B cell (primary cell): ENCODE data around the gene LRP1. TPM values are rescaled to one million over a fixed set of nuclear protein-coding genes. Genes with fewer than 3 reads are reported as not detected.

Source experiments
- ATAC-seq: fragments of 200-7000 bp; cut with Tn5 transposase; one replicate; pipeline ENCODE4 v1.10.0; 2021; ENCODE audit warnings: low read depth, mild to moderate bottlenecking, moderate number of reproducible peaks, moderate library complexity
- CTCF ChIA-PET: fragments of 350-600 bp; sonication (Branson Sonifier 250); formaldehyde crosslinking; loops from one replicate; lab custom pipeline; 2021; ENCODE audit warnings: antibody characterized with exemption, inconsistent platforms; lab: Charles Lee
- POLR2A ChIA-PET: fragments of 350-600 bp; sonication (Branson Sonifier 250); formaldehyde crosslinking; loops from one replicate; lab custom pipeline; 2021; ENCODE audit warnings: antibody characterized with exemption; lab: Charles Lee
- DNase-seq: peaks from one replicate; pipeline ENCODE4 v3.0.0; 2013
- H2AFZ ChIP-seq: 2 replicates; pipeline ENCODE4 v1.6.1; 2012; ENCODE audit warnings: mild to moderate bottlenecking, low read depth, low read length; ENCODE audit not compliant: insufficient read depth, poor library complexity, severe bottlenecking
- H3K27ac ChIP-seq, 2 donors: 1 replicate in 1 of 2; 2 replicates in 1 of 2; pipeline ENCODE4 v1.5.1; 2012 to 2013; ENCODE audit warnings: low read length in 2 of 2, mild to moderate bottlenecking in 2 of 2, moderate library complexity in 1 of 2
- H3K27me3 ChIP-seq, 4 experiments: fragments of 200-600 bp in 1 of 4; sonication (generic) in 1 of 4; replicated peaks in 1 of 4; 1 replicate in 2 of 4; 2 replicates in 2 of 4; pipeline versions ENCODE4 v1.6.1 to v1.7.0; 2013 to 2016; ENCODE audit warnings: low read length in 3 of 4, mild to moderate bottlenecking in 2 of 4, mixed read lengths in 1 of 4, moderate library complexity in 1 of 4; ENCODE audit not compliant: insufficient read depth in 4 of 4, control insufficient read depth in 3 of 4; ENCODE audit errors: control extremely low read depth in 1 of 4
- H3K36me3 ChIP-seq, 2 experiments: replicated peaks in 1 of 2; 1 replicate in 1 of 2; 2 replicates in 1 of 2; pipeline versions ENCODE4 v1.6.1 to v1.7.1; 2013; ENCODE audit warnings: low read length in 1 of 2; ENCODE audit not compliant: insufficient read depth in 2 of 2, control insufficient read depth in 1 of 2; ENCODE audit errors: control extremely low read depth in 1 of 2, extremely low read depth in 1 of 2
- H3K4me1 ChIP-seq, 2 donors: fragments of 200-600 bp in 1 of 2; sonication (generic) in 1 of 2; 1 replicate in 1 of 2; 2 replicates in 1 of 2; pipeline versions ENCODE4 v1.5.1 to v1.6.1; 2013 to 2017; ENCODE audit warnings: low read length in 2 of 2; ENCODE audit not compliant: control insufficient read depth in 2 of 2, insufficient read depth in 2 of 2
- H3K4me2 ChIP-seq: replicated peaks from 2 replicates; pipeline ENCODE3; 2012; ENCODE audit warnings: mild to moderate bottlenecking, low read depth, low read length; ENCODE audit not compliant: poor library complexity, severe bottlenecking
- H3K4me3 ChIP-seq, 5 experiments: fragments of 200-600 bp in 1 of 5; sonication (generic) in 1 of 5; 1 replicate in 3 of 5; 2 replicates in 2 of 5; pipeline versions ENCODE4 v1.5.1 to v1.7.0; 2011 to 2016; ENCODE audit warnings: low read length in 4 of 5, mild to moderate bottlenecking in 4 of 5, low read depth in 2 of 5, control low read depth in 1 of 5, moderate library complexity in 1 of 5; ENCODE audit not compliant: insufficient read depth in 1 of 5; ENCODE audit errors: control extremely low read depth in 1 of 5, extremely low read depth in 1 of 5
- H3K79me2 ChIP-seq: fragments of 200-600 bp; sonication (generic); one replicate; pipeline ENCODE4 v1.6.0; 2016; ENCODE audit warnings: low read length; ENCODE audit not compliant: control insufficient read depth, insufficient read depth
- H3K9ac ChIP-seq: fragments of 200-600 bp; sonication (generic); 2 replicates; pipeline ENCODE4 v1.6.1; 2017; ENCODE audit warnings: mild to moderate bottlenecking, low read length, moderate library complexity
- H3K9me3 ChIP-seq, 3 donors: one replicate each; pipeline versions ENCODE4 v1.6.1 to v1.7.1; 2013; ENCODE audit warnings: low read length in 2 of 3; ENCODE audit not compliant: control insufficient read depth in 2 of 3, insufficient read depth in 1 of 3; ENCODE audit errors: control extremely low read depth in 1 of 3
- H4K20me1 ChIP-seq: 2 replicates; pipeline ENCODE4 v1.6.0; 2012; ENCODE audit warnings: mild to moderate bottlenecking, low read length; ENCODE audit not compliant: insufficient read depth, control insufficient read depth, poor library complexity, severe bottlenecking
- H3K27ac Mint-ChIP-seq: one replicate; pipeline ENCODE4 v1.8.0; 2021; ENCODE audit warnings: mixed read lengths
- H3K27me3 Mint-ChIP-seq: one replicate; pipeline ENCODE4 v1.8.0; 2021; ENCODE audit warnings: mixed read lengths
- H3K4me1 Mint-ChIP-seq: one replicate; pipeline ENCODE4 v1.8.0; 2021; ENCODE audit warnings: mixed read lengths
- H3K4me3 Mint-ChIP-seq: one replicate; pipeline ENCODE4 v1.8.0; 2021; ENCODE audit warnings: mixed read lengths
- H3K9me3 Mint-ChIP-seq: one replicate; pipeline ENCODE4 v1.8.0; 2022; ENCODE audit warnings: mixed read lengths; ENCODE audit not compliant: insufficient read depth
- CTCF ChIP-seq: fragments of 200-600 bp; IDR thresholded peaks from one replicate; pipeline ENCODE4 v1.8.0; 2022; ENCODE audit warnings: antibody characterized with exemption, mild to moderate bottlenecking
- EZH2 ChIP-seq: IDR thresholded peaks from 2 replicates; pipeline ENCODE4 v1.6.1; 2012; ENCODE audit warnings: borderline replicate concordance, low read depth, mild to moderate bottlenecking, moderate library complexity, low read length; ENCODE audit not compliant: insufficient read depth, poor library complexity, severe bottlenecking
- WGBS: methylation state at CpG from one replicate; pipeline ENCODE4 v1.1.5; 2013; ENCODE audit warnings: missing lambda C conversion rate; ENCODE audit not compliant: insufficient coverage; 5-methylcytosine and 5-hydroxymethylcytosine counted together
- intact Hi-C: fragments of 100-400 bp; cut with micrococcal nuclease; formaldehyde crosslinking; loops from one replicate; pipeline ENCODE4 v1.10.0; 2022
- polyA plus RNA-seq: library from polyadenylated mRNA; depleted of rRNA; stranded (reverse); fragments of >200 nt; gene quantifications from 2 replicates; pipeline ENCODE4 v1.2.3, GENCODE V29; 2012
- total RNA-seq, 2 donors: library from RNA; stranded (reverse); fragments of 120-200 nt in 1 of 2; gene quantifications; 1 replicate in 1 of 2; 2 replicates in 1 of 2; pipeline versions ENCODE4 v1.2.3 to v1.2.4, GENCODE V29; 2013 to 2022

The LRP1 gene
- total and polyA plus RNA-seq, 2 donors (not counting 1 experiment from before 2014, with no cell fraction given) = 2.0 to 4.1 TPM

GRCh38 chr12:57105011-57105753 lies 23.1 kb upstream of the LRP1 start:
- peaks cover 46% of the 10 kb centered on the region for H3K4me1 Mint-ChIP-seq
- H3K79me2 ChIP-seq = peaks cover 54% of the 10 kb centered on the region
- no peak for ATAC-seq
- H3K27me3 ChIP-seq = no peaks in the 10 kb centered on the region
- no peak for TF ChIP-seq CTCF
- intact Hi-C loops = no loop called here
- no peaks in the 10 kb centered on the region for H3K27me3 Mint-ChIP-seq
- H3K4me1 ChIP-seq = peaks cover 16 to 33% of the 10 kb centered on the region in 2 donors
- ChIA-PET POLR2A (interaction anchor here (2.0 kb wide), 1 partner anchor 11 kb away, joined by 5 read pairs; no protein-coding TSS in a partner anchor), CTCF (interaction anchor here (2.4 to 14.2 kb wide), 2 partner anchors 12 to 19 kb away, joined by 7 to 246 read pairs; partner anchors contain the start of gene NAB2)
- H3K9me3 ChIP-seq = no peaks in the 10 kb centered on the region
- peak; percentile 10 for DNase-seq
- 91% methylated on average over 13 of the region's 14 CpGs for WGBS
- H3K27ac Mint-ChIP-seq = peak overlapping the region; percentile 20
- H3K27ac ChIP-seq = peak overlapping the region in 1 of 2 donors; percentile 15
- H2AFZ ChIP-seq = no peak overlapping the region
- peaks cover 2 to 77% of the 10 kb centered on the region in 2 experiments for H3K36me3 ChIP-seq
- H4K20me1 ChIP-seq = peaks cover 74% of the 10 kb centered on the region
- H3K9me3 Mint-ChIP-seq = no peaks in the 10 kb centered on the region
- no peak overlapping the region for H3K9ac ChIP-seq
- no peak overlapping the region for H3K4me3 ChIP-seq
- H3K4me3 Mint-ChIP-seq = no peak overlapping the region
- no peak overlapping the region for H3K4me2 ChIP-seq

- 95% methylated on average over 9 of the region's 9 CpGs for WGBS
Observed at GRCh38 chr12:57106021-57106708, 22.1 kb upstream of the LRP1 start.

More at GRCh38 chr12:57106021-57106708, 22.1 kb upstream of the LRP1 start:
- no peak overlapping the region for H3K4me2 ChIP-seq
- no peaks in the 10 kb centered on the region for H3K27me3 ChIP-seq
- Mint-ChIP-seq H3K4me3 (no peak overlapping the region), H3K9me3 (no peaks in the 10 kb centered on the region), H3K27ac (no peak overlapping the region), H3K4me1 (peaks cover 48% of the 10 kb centered on the region), H3K27me3 (no peaks in the 10 kb centered on the region)
- peak; percentile 12 for DNase-seq
- no peak for TF ChIP-seq EZH2
- TF ChIP-seq CTCF = no peak
- H3K4me3 ChIP-seq = no peak overlapping the region
- H3K27ac ChIP-seq = peak overlapping the region in 1 of 2 donors; percentile 40
- peaks cover 73% of the 10 kb centered on the region for H4K20me1 ChIP-seq
- H3K4me1 ChIP-seq = peaks cover 16 to 34% of the 10 kb centered on the region in 2 donors
- CTCF ChIA-PET = interaction anchor here (0.8 to 14.2 kb wide), 4 partner anchors 13 to 137 kb away, joined by 3 to 246 read pairs (median 7); partner anchors contain the start of gene NAB2
- intact Hi-C loops = no loop called here
- no peak overlapping the region for H3K9ac ChIP-seq
- POLR2A ChIA-PET = interaction anchor here (0.8 to 1.5 kb wide), 2 partner anchors 9 to 14 kb away, joined by 3 to 4 read pairs; no protein-coding TSS in a partner anchor
- H3K9me3 ChIP-seq = no peaks in the 10 kb centered on the region
- peaks cover 2 to 71% of the 10 kb centered on the region in 2 experiments for H3K36me3 ChIP-seq
- ATAC-seq = no peak
- H2AFZ ChIP-seq = no peak overlapping the region
- peaks cover 64% of the 10 kb centered on the region for H3K79me2 ChIP-seq
